ENCODE measurements around the gene KERA. TPM values are rescaled to one million over a fixed set of nuclear protein-coding genes. Genes with fewer than 3 reads are reported as not detected.

KERA gene
- total RNA-seq, 1 experiment from 2014 or later, result not detected

GRCh38 chr12:91074154-91074709 is 16.4 kb upstream of the KERA start:
- DNase-seq (ENCODE audit: extremely low read depth, low read depth), result no peak

- DNase-seq (ENCODE audit: extremely low read depth, low read depth), result no peak
These were observed 15.6 kb upstream of the KERA start for GRCh38 chr12:91073426-91073825.

- no peak for DNase-seq (ENCODE audit: extremely low read depth, low read depth)
These were observed 15.1 kb upstream of the KERA start for GRCh38 chr12:91072931-91073330.

- no peak for DNase-seq (ENCODE audit: extremely low read depth, low read depth)
These were observed 13.1 kb upstream of the KERA start for GRCh38 chr12:91070936-91071335.

- DNase-seq (ENCODE audit: extremely low read depth, low read depth), result no peak
These were observed 7.6 kb upstream of the KERA start for GRCh38 chr12:91065396-91065795.

GRCh38 chr12:91064640-91065039 is 6.8 kb upstream of the KERA start:
- no peak for DNase-seq (ENCODE audit: extremely low read depth, low read depth)

GRCh38 chr12:91061091-91061490 is 3.3 kb upstream of the KERA start:
- DNase-seq (ENCODE audit: extremely low read depth, low read depth), result no peak

- DNase-seq (ENCODE audit: extremely low read depth, low read depth), result no peak
These were observed 1.4 kb upstream of the KERA start for GRCh38 chr12:91059211-91059610.

GRCh38 chr12:91058786-91059185 is 962 bp upstream of the KERA start:
- no peak for DNase-seq (ENCODE audit: extremely low read depth, low read depth)

GRCh38 chr12:91056488-91056887 is 1.3 kb downstream of the KERA start:
- DNase-seq (ENCODE audit: extremely low read depth, low read depth), result no peak

- DNase-seq (ENCODE audit: extremely low read depth, low read depth), result no peak
These were observed 1.8 kb downstream of the KERA start for GRCh38 chr12:91055976-91056375.

- no peak for DNase-seq (ENCODE audit: extremely low read depth, low read depth)
These were observed 3.7 kb downstream of the KERA start for GRCh38 chr12:91053951-91054715.

GRCh38 chr12:91052026-91052425 is 5.8 kb downstream of the KERA start:
- DNase-seq (ENCODE audit: extremely low read depth, low read depth), result no peak

- DNase-seq (ENCODE audit: extremely low read depth, low read depth), result no peak
These were observed 13.2 kb downstream of the KERA start for GRCh38 chr12:91044586-91044985.

GRCh38 chr12:91043408-91043807 is 14.4 kb downstream of the KERA start:
- DNase-seq (ENCODE audit: extremely low read depth, low read depth), result no peak

GRCh38 chr12:91040096-91040755 is 17.6 kb downstream of the KERA start:
- no peak for DNase-seq (ENCODE audit: extremely low read depth, low read depth)

- DNase-seq (ENCODE audit: extremely low read depth, low read depth), result no peak
These were observed 20.5 kb downstream of the KERA start for GRCh38 chr12:91037276-91037675.

GRCh38 chr12:91033251-91033650 is 24.6 kb downstream of the KERA start:
- no peak for DNase-seq (ENCODE audit: extremely low read depth, low read depth)

- DNase-seq (ENCODE audit: extremely low read depth, low read depth), result no peak
These were observed 34.4 kb downstream of the KERA start for GRCh38 chr12:91023326-91024004.

GRCh38 chr12:91021076-91021475 is 36.7 kb downstream of the KERA start:
- DNase-seq (ENCODE audit: extremely low read depth, low read depth), result peak; percentile 31

GRCh38 chr12:91019455-91019854 is 38.4 kb downstream of the KERA start:
- DNase-seq (ENCODE audit: extremely low read depth, low read depth), result no peak
